ENCODE measurements around the gene KRT76. TPM values are rescaled to one million over a fixed set of nuclear protein-coding genes. Genes with fewer than 3 reads are reported as not detected.
"Not testable (repeated sequence)": the region's sequence is repeated elsewhere in the genome, so short reads cannot be mapped to it uniquely, and the experiment has no call there.

Gene KRT76
- total RNA-seq, 1 donor from 2014 or later, result not detected

GRCh38 chr12:52759218-52759617, 17.9 kb downstream of the KRT76 start:
- no peak for DNase-seq

GRCh38 chr12:52757449-52758176, 19.5 kb downstream of the KRT76 start:
- DNase-seq, result no peak

GRCh38 chr12:52756281-52756960, 20.7 kb downstream of the KRT76 start:
- DNase-seq, result no peak

- DNase-seq, result no peak
Measured at GRCh38 chr12:52755533-52755932, 21.6 kb downstream of the KRT76 start.

- DNase-seq, result no peak
Measured at GRCh38 chr12:52754135-52754534, 23.0 kb downstream of the KRT76 start.

- no peak for DNase-seq
Measured at GRCh38 chr12:52753283-52753682, 23.9 kb downstream of the KRT76 start.

GRCh38 chr12:52752516-52752915, 24.6 kb downstream of the KRT76 start:
- no peak for DNase-seq

- no peak for DNase-seq
Measured at GRCh38 chr12:52751795-52752194, 25.4 kb downstream of the KRT76 start.

- not testable (repeated sequence) for DNase-seq
Measured at GRCh38 chr12:52750532-52750931, 26.6 kb downstream of the KRT76 start.

GRCh38 chr12:52749827-52750226, 27.3 kb downstream of the KRT76 start:
- no peak for DNase-seq

GRCh38 chr12:52748578-52748977, 28.6 kb downstream of the KRT76 start:
- no peak for DNase-seq

GRCh38 chr12:52745554-52745953, 31.6 kb downstream of the KRT76 start:
- DNase-seq, result no peak

GRCh38 chr12:52744493-52745156, 32.5 kb downstream of the KRT76 start:
- DNase-seq, result no peak

- DNase-seq, result no peak
Measured at GRCh38 chr12:52742822-52743457, 34.2 kb downstream of the KRT76 start.

- DNase-seq, result no peak
Measured at GRCh38 chr12:52742196-52742580, 35.0 kb downstream of the KRT76 start.

- DNase-seq, result no peak
Measured at GRCh38 chr12:52741375-52742195, 35.6 kb downstream of the KRT76 start.

- no peak for DNase-seq
Measured at GRCh38 chr12:52740584-52740983, 36.6 kb downstream of the KRT76 start.

GRCh38 chr12:52739963-52740362, 37.2 kb downstream of the KRT76 start:
- no peak for DNase-seq

- DNase-seq, result no peak
Measured at GRCh38 chr12:52735816-52736632, 41.1 kb downstream of the KRT76 start.

- DNase-seq, result no peak
Measured at GRCh38 chr12:52735106-52735505, 42.0 kb downstream of the KRT76 start.

- DNase-seq, result no peak
Measured at GRCh38 chr12:52730793-52731192, 46.4 kb downstream of the KRT76 start.

Data from skin of body (tissue), 2 donors.